ENCODE data around the gene COLEC12. TPM values are rescaled to one million over a fixed set of nuclear protein-coding genes. Genes with fewer than 3 reads are reported as not detected.

The COLEC12 gene
- total RNA-seq, 1 experiment from 2014 or later: not detected

DNA sequence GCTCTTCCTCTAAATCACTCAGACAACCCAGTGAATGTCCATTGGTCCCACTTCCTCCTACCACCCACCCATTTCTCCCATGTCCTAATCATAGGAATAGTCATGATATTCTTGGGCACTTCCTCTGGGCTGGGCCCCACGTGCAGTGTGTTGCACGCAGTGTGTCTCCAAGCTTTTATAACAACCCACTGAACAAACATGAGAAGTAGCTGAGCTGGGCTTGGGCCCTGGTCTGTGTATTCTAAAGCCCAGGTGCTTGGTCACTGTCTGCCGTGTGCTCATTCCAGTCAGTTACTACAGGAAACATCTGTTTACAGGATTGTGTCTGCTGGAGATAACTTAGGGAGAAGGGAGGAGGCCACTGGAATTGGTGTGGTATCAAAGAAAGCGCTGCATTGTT lies 168.5 kb downstream of the COLEC12 start:
- H3K4me2 ChIP-seq (ENCODE audit: low read length): no peak overlapping the region

More for the DNA sequence above, 168.5 kb downstream of the COLEC12 start:
- RAD21 ChIA-PET (ENCODE audit: low non-redundant PET in 1 of 2, low total read pairs in 2 of 2, uncharacterized antibody in 2 of 2, unreplicated experiment in 2 of 2): no interaction called here
- POLR2A ChIA-PET: no interaction called here
- BruUV-seq (replicated peaks): no TSS peak
- H3K9ac ChIP-seq (ENCODE audit: low read length): no peak overlapping the region
- H3K4me3 ChIP-seq (replicated peaks in 1 of 2; ENCODE audit: low read depth in 1 of 2, low read length in 2 of 2): no peak overlapping the region
- H3K79me2 ChIP-seq (ENCODE audit: insufficient read depth, low read length): no peaks in the 10 kb centered on the region
- CTCF ChIA-PET: no interaction called here
- H3K9me3 ChIP-seq (ENCODE audit: control insufficient read depth in 1 of 2, insufficient read depth in 1 of 2, low read depth in 1 of 2, low read length in 2 of 2): no peaks in the 10 kb centered on the region
- no peak for DNase-seq (ENCODE audit: low read depth, low spot score)
- no peaks in the 10 kb centered on the region for H3K27me3 ChIP-seq (ENCODE audit: insufficient read depth, low read length)
- intact Hi-C loops (cut with micrococcal nuclease): no loop called here
- no peaks in the 10 kb centered on the region for H3K4me1 ChIP-seq (ENCODE audit: control insufficient read depth in 1 of 2, insufficient read depth in 2 of 2, low read length in 2 of 2)
- H3K36me3 ChIP-seq (ENCODE audit: control insufficient read depth in 1 of 2, insufficient read depth in 2 of 2, low read length in 2 of 2): no peaks in the 10 kb centered on the region
- no peaks in the 10 kb centered on the region for H3K9me2 ChIP-seq (ENCODE audit: insufficient read depth)
- no peak for ATAC-seq
- H2AFZ ChIP-seq (ENCODE audit: low read depth, low read length, poor library complexity, severe bottlenecking): no peak overlapping the region
- H4K20me1 ChIP-seq (ENCODE audit: insufficient read depth): no peaks in the 10 kb centered on the region
- H3K27ac ChIP-seq (ENCODE audit: low read depth, low read length): no peak overlapping the region
- TF ChIP-seq RAD21 (IDR thresholded peaks at IDR 0.05; ENCODE audit: low read depth): no peak
- TF ChIP-seq TCF7L2 (IDR thresholded peaks at IDR 0.05; ENCODE audit: borderline replicate concordance, extremely low read depth, insufficient read depth, insufficient read length): no peak
- TF ChIP-seq, protein P1, sequence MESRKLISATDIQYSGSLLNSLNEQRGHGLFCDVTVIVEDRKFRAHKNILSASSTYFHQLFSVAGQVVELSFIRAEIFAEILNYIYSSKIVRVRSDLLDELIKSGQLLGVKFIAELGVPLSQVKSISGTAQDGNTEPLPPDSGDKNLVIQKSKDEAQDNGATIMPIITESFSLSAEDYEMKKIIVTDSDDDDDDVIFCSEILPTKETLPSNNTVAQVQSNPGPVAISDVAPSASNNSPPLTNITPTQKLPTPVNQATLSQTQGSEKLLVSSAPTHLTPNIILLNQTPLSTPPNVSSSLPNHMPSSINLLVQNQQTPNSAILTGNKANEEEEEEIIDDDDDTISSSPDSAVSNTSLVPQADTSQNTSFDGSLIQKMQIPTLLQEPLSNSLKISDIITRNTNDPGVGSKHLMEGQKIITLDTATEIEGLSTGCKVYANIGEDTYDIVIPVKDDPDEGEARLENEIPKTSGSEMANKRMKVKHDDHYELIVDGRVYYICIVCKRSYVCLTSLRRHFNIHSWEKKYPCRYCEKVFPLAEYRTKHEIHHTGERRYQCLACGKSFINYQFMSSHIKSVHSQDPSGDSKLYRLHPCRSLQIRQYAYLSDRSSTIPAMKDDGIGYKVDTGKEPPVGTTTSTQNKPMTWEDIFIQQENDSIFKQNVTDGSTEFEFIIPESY (IDR thresholded peaks at IDR 0.05; ENCODE audit: extremely low read depth, insufficient replicate concordance, low read length): no peak
- no peak for TF ChIP-seq JUND (IDR thresholded peaks at IDR 0.05)
- TF ChIP-seq FOSL1 (IDR thresholded peaks at IDR 0.05; ENCODE audit: low read depth): no peak
- TF ChIP-seq ZFX (IDR thresholded peaks at IDR 0.05): no peak
- TF ChIP-seq SIN3A (IDR thresholded peaks at IDR 0.05; ENCODE audit: low read depth): no peak
- no peak for TF ChIP-seq EZH2 (IDR thresholded peaks at IDR 0.05)
- no peak for TF ChIP-seq CEBPB (IDR thresholded peaks at IDR 0.05; ENCODE audit: low read depth)
- TF ChIP-seq, protein P2, sequence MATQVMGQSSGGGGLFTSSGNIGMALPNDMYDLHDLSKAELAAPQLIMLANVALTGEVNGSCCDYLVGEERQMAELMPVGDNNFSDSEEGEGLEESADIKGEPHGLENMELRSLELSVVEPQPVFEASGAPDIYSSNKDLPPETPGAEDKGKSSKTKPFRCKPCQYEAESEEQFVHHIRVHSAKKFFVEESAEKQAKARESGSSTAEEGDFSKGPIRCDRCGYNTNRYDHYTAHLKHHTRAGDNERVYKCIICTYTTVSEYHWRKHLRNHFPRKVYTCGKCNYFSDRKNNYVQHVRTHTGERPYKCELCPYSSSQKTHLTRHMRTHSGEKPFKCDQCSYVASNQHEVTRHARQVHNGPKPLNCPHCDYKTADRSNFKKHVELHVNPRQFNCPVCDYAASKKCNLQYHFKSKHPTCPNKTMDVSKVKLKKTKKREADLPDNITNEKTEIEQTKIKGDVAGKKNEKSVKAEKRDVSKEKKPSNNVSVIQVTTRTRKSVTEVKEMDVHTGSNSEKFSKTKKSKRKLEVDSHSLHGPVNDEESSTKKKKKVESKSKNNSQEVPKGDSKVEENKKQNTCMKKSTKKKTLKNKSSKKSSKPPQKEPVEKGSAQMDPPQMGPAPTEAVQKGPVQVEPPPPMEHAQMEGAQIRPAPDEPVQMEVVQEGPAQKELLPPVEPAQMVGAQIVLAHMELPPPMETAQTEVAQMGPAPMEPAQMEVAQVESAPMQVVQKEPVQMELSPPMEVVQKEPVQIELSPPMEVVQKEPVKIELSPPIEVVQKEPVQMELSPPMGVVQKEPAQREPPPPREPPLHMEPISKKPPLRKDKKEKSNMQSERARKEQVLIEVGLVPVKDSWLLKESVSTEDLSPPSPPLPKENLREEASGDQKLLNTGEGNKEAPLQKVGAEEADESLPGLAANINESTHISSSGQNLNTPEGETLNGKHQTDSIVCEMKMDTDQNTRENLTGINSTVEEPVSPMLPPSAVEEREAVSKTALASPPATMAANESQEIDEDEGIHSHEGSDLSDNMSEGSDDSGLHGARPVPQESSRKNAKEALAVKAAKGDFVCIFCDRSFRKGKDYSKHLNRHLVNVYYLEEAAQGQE (IDR thresholded peaks at IDR 0.05; ENCODE audit: low read depth): no peak
- TF ChIP-seq CBX3 (IDR thresholded peaks at IDR 0.05; ENCODE audit: low read depth): no peak
- TF ChIP-seq, protein P3, sequence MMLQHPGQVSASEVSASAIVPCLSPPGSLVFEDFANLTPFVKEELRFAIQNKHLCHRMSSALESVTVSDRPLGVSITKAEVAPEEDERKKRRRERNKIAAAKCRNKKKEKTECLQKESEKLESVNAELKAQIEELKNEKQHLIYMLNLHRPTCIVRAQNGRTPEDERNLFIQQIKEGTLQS (IDR thresholded peaks at IDR 0.05): no peak
- no peak for TF ChIP-seq SP1 (IDR thresholded peaks at IDR 0.05; ENCODE audit: low read depth)
- TF ChIP-seq EZH2phosphoT487 (IDR thresholded peaks at IDR 0.05; ENCODE audit: borderline replicate concordance): no peak
- TF ChIP-seq EGR1 (IDR thresholded peaks at IDR 0.05; ENCODE audit: low read depth): no peak

All from HCT116 (cell line).